ENCODE data around the gene MED19.

DNA sequence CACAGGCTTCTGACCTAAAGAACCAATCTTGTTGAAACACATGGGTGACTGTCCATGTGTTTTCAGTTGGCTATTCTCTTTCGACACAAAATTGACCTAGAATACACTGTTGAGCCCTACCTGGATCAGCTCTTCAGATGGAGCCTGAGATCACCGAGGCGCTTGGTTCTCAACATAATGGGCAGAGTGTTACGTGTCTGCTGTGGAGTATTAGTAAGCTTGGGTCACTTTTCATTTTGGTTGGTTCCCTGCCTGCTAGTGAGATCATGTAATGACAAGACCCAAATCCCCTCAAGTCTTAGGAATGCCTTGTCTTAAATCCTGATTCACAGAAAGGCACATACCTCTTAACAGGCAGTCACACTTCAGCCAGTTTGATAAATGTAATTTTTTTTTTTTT, 8.7 kb downstream of the MED19 start:
- TF ChIP-seq CTCF (IDR thresholded peaks at IDR 0.05; ENCODE audit: insufficient read depth, low read length, poor library complexity, severe bottlenecking) (no peak), EZH2phosphoT487 (conservative IDR thresholded peaks at IDR 0.05; ENCODE audit: low read length) (no peak)

All from SU-DHL-6 (cell line).